Forelimb muscle (tissue), 1 donor: ENCODE data around the gene ALKBH7. TPM values are rescaled to one million over a fixed set of nuclear protein-coding genes. Genes with fewer than 3 reads are reported as not detected.

Source experiments
- DNase-seq: peaks from one replicate; pipeline ENCODE4 v3.0.0-alpha.2; 2013; ENCODE audit warnings: low read depth
- polyA plus RNA-seq: library from polyadenylated mRNA; unstranded; fragments of 120-200 nt; gene quantifications from one replicate; pipeline ENCODE4 v1.2.1, GENCODE V29; 2013; ENCODE audit not compliant: insufficient read length

ALKBH7 gene
- polyA plus RNA-seq, 1 donor: 94.8 TPM

DNA sequence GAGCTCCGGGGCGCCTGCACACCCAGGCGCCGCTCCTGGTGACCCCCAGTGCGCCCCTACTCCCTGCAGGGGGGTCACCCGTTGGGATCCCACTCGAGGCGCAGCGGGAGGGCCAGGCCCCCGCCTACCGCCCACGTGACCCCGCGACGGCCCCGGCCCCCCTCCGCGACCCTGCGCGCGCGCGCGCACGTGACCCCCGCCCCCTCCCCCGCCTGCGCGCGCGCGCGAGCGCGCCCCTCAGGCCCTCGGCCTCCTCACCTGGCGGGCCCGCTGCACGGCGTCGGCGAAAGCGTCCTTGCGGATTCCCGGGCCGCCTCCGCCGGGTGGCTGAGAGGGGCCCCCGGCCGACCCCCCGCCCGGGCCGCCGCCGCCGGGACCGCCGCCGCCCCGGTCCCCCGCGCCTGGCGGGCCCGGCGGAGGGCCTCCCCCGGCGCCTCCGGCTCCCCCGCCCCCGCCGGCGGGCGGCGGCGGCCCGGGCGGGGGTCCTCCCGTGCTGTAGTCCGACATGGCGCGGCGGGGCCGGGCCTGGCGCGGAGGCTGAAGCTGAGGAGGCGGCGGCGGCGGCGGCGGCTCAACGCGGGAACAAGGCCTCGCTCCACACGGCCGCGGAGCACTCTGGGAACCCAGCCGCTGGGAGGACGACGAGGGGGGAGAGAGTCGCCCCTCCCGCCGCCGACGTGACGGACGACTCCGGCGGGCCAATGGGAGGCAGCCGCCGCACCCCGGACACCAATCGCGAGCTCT is 51.8 kb downstream of the ALKBH7 start, which contains the start of gene KHSRP:
TSS of gene KHSRP (minus strand) at position 617 of the 744 bp plus-strand sequence. CDS start at position 507, 110 bp downstream.
- DNase-seq: no peak

Other genes with a start within 250 kb of the ALKBH7 start
- gene ACSBG2, start 237.1 kb upstream of the ALKBH7 start, polyA plus RNA-seq: 0.59 TPM
- 46.1 TPM for gene MLLT1, start 92.8 kb upstream of the ALKBH7 start, polyA plus RNA-seq
- gene ACER1, start 39.2 kb upstream of the ALKBH7 start, polyA plus RNA-seq: 0.13 TPM
- 50.1 TPM for gene CLPP, start 11.3 kb upstream of the ALKBH7 start, polyA plus RNA-seq
- 1.1 TPM for gene PSPN, start 3.1 kb downstream of the ALKBH7 start, polyA plus RNA-seq
- gene GTF2F1, start 20.4 kb downstream of the ALKBH7 start, polyA plus RNA-seq: 59.2 TPM
- 174 TPM for gene KHSRP, start 52.0 kb downstream of the ALKBH7 start, polyA plus RNA-seq
- gene SLC25A41, start 61.0 kb downstream of the ALKBH7 start, polyA plus RNA-seq: 0.23 TPM
- 34.2 TPM for gene SLC25A23, start 87.0 kb downstream of the ALKBH7 start, polyA plus RNA-seq
- gene CRB3, start 91.5 kb downstream of the ALKBH7 start, polyA plus RNA-seq: not detected
- gene DENND1C, start 109.0 kb downstream of the ALKBH7 start, polyA plus RNA-seq: 0.63 TPM
- gene TUBB4A, start 129.5 kb downstream of the ALKBH7 start, polyA plus RNA-seq: 0.57 TPM
- 0.92 TPM for gene TNFSF9, start 158.2 kb downstream of the ALKBH7 start, polyA plus RNA-seq
- 0.72 TPM for gene CD70, start 218.4 kb downstream of the ALKBH7 start, polyA plus RNA-seq